K562 (cell line): ENCODE data around the gene KLK15. TPM values are rescaled to one million over a fixed set of nuclear protein-coding genes. Genes with fewer than 3 reads are reported as not detected.
A peak's percentile ranks its signal among the peaks of the same experiment; 100 is the strongest.

Experiments
- CHD1 ChIP-seq: fragments of 200-600 bp; sonication (generic); IDR thresholded peaks from one replicate; pipeline ENCODE4 v1.6.1; 2012; ENCODE audit warnings: mild to moderate bottlenecking, moderate library complexity, low read length, inconsistent platforms
- EZH2 ChIP-seq: IDR thresholded peaks from 2 replicates; pipeline ENCODE4 v1.6.1; 2012; ENCODE audit warnings: low read depth, mild to moderate bottlenecking, inconsistent platforms, low read length, borderline replicate concordance
- IRF2 ChIP-seq: sonication (generic); formaldehyde crosslinking; IDR thresholded peaks from 2 replicates; pipeline ENCODE4 v1.8.1; 2022; ENCODE audit warnings: mild to moderate bottlenecking, missing genetic modification reagents
- KHSRP ChIP-seq: fragments of 450-650 bp; IDR thresholded peaks from 2 replicates; pipeline ENCODE4 v1.6.1; 2017
- KLF16 ChIP-seq: IDR thresholded peaks from 2 replicates; pipeline ENCODE4 v1.6.1; 2016; ENCODE audit warnings: antibody characterized with exemption
- MAZ ChIP-seq, 2 experiments: fragments of 450-650 bp in 1 of 2; sonication (generic) in 1 of 2; formaldehyde crosslinking; IDR thresholded peaks in 1 of 2; conservative IDR thresholded peaks in 1 of 2; 2 replicates each; pipeline versions ENCODE4 v1.4.0 to v1.5.0; 2020; ENCODE audit warnings: mild to moderate bottlenecking in 1 of 2, missing genetic modification reagents in 1 of 2
- NCOA2 ChIP-seq, 2 experiments: fragments of 450-650 bp; IDR thresholded peaks; 2 replicates each; pipeline ENCODE4 v1.6.1; 2018; ENCODE audit warnings: mild to moderate bottlenecking in 2 of 2, moderate library complexity in 1 of 2; ENCODE audit not compliant: partially characterized antibody in 2 of 2
- PML ChIP-seq: IDR thresholded peaks from 2 replicates; pipeline ENCODE4 v1.6.1; 2012; ENCODE audit warnings: low read length, inconsistent platforms
- RBM22 ChIP-seq: fragments of 200-400 bp; formaldehyde crosslinking; IDR thresholded peaks from 2 replicates; pipeline ENCODE4 v1.6.1; 2018; ENCODE audit warnings: low read length, low read depth; ENCODE audit not compliant: poor library complexity, severe bottlenecking
- SIN3B ChIP-seq: fragments of 450-650 bp; IDR thresholded peaks from 2 replicates; pipeline ENCODE4 v1.6.1; 2017; ENCODE audit warnings: low read depth, mild to moderate bottlenecking, moderate library complexity
- SRF ChIP-seq, 2 experiments: fragments of 250-450, 450-650 bp in 1 of 2; sonication (Bioruptor Pico) in 1 of 2; sonication (generic) in 1 of 2; formaldehyde crosslinking; IDR thresholded peaks; 2 replicates each; pipeline versions ENCODE4 v1.5.0 to v1.5.1; 2020 to 2022; ENCODE audit warnings: mild to moderate bottlenecking in 1 of 2, missing genetic modification reagents in 1 of 2
- ZC3H4 ChIP-seq: sonication (generic); formaldehyde crosslinking; IDR thresholded peaks from 2 replicates; pipeline ENCODE4 v1.9.0; 2021; ENCODE audit warnings: missing genetic modification reagents, borderline replicate concordance
- ZNF507 ChIP-seq: conservative IDR thresholded peaks from 2 replicates; pipeline ENCODE4 v1.6.1; 2017; ENCODE audit warnings: missing genetic modification characterization, missing compliant biosample characterization
- polyA plus RNA-seq, 8 experiments: library from polyadenylated mRNA; depleted of rRNA in 4 of 8; stranded (reverse) in 5 of 8; unstranded in 3 of 8; fragments of >200 nt; fragmentation: Nextera tagmentation in 2 of 8; fragmentation: Illumina TruSeq in 1 of 8; extraction: Ambion mirVana in 2 of 8; extraction: Trizol in 1 of 8; gene quantifications; 2 replicates each; pipeline versions ENCODE4 v1.2.1 to v1.2.3, GENCODE V29; 2011 to 2014; ENCODE audit warnings: inconsistent platforms in 1 of 8, missing spikeins in 1 of 8
- total RNA-seq, 7 experiments: library from RNA; depleted of rRNA in 6 of 7; stranded (reverse); fragments of >200 nt in 6 of 7; fragmentation: Illumina TruSeq in 2 of 7; extraction: Trizol in 2 of 7; gene quantifications; 2 replicates each; pipeline versions ENCODE4 v1.2.1 to v1.2.3, GENCODE V29; 2011 to 2021; ENCODE audit warnings: low replicate concordance in 1 of 7
- TF ChIP-seq, protein P1 (sequence below): fragments of 200-800 bp; sonication (Bioruptor generic); IDR thresholded peaks from 2 replicates; pipeline ENCODE4 v1.6.1; 2017; ENCODE audit warnings: missing genetic modification characterization, missing compliant biosample characterization
- TF ChIP-seq, protein P2 (sequence below): fragments of 200-800 bp; sonication (Bioruptor generic); IDR thresholded peaks from 2 replicates; pipeline ENCODE4 v1.6.1; 2017; ENCODE audit warnings: missing genetic modification characterization, missing compliant biosample characterization
- TF ChIP-seq, protein P3 (sequence below): fragments of 250-450 bp; sonication (Bioruptor Pico); IDR thresholded peaks from 2 replicates; pipeline ENCODE4 v1.8.0; 2021; ENCODE audit warnings: moderate library complexity, mild to moderate bottlenecking, inconsistent platforms
- TF ChIP-seq, protein P4 (sequence below), 2 experiments: IDR thresholded peaks; 2 replicates each; pipeline ENCODE4 v1.6.1; 2011; ENCODE audit warnings: borderline replicate concordance in 1 of 2, control low read depth in 1 of 2, low read depth in 1 of 2, low read length in 1 of 2, mild to moderate bottlenecking in 1 of 2, mixed read lengths in 1 of 2, moderate library complexity in 1 of 2; ENCODE audit not compliant: insufficient read depth in 1 of 2, insufficient read length in 1 of 2, poor library complexity in 1 of 2, severe bottlenecking in 1 of 2; ENCODE audit errors: extremely low read depth in 1 of 2
- TF ChIP-seq, protein P5 (sequence below): fragments of 450-650 bp; IDR thresholded peaks from 2 replicates; pipeline ENCODE4 v1.6.1; 2017; ENCODE audit warnings: mild to moderate bottlenecking, moderate library complexity
- TF ChIP-seq, protein P6 (sequence below): sonication (generic); formaldehyde crosslinking; IDR thresholded peaks from 2 replicates; pipeline ENCODE4 v1.4.0; 2020; ENCODE audit warnings: mild to moderate bottlenecking, missing genetic modification reagents

KLK15 gene
- total and polyA plus RNA-seq, 9 of the 15 experiments (the other 6 are each of a cell fraction or from before 2014, with no cell fraction given) = not detected

DNA sequence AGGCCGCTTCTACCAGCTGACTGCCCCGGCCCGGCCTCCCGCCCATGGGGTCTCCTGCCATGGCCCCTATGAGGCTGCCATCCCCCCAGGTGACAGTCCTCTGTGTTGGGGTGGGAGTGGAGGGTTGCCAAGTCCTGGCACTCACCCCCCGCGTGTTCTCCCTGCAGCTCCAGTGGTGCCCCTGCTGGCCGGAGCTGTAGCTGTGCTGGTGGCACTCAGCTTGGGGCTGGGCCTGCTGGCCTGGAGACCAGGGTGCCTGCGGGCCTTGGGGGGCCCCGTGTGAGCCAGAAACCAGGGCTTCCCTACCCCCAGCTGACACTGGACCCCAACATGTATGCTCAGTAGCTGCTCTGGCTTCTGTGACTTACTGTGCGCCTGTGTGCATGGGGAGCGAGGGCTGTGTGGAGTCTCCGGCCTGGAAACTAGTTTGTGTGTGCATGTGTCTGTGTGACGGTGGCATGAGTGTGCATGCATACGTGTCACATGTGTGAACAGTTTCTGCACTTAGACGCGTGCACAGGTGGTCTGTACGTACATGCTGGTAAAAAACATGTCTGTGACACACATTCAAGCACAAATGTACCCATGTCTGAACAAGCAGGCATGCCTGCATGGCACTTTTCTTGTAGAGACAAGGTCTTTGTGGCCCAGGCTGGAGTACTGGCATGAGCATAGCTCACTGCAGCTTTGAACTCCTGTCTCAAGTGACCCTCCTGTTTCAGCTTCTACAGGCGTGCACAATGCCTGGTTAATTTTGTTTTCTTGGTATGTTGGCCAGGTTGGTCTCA is 38.3 kb downstream of the KLK15 start (continued):
- TF ChIP-seq, protein P1, sequence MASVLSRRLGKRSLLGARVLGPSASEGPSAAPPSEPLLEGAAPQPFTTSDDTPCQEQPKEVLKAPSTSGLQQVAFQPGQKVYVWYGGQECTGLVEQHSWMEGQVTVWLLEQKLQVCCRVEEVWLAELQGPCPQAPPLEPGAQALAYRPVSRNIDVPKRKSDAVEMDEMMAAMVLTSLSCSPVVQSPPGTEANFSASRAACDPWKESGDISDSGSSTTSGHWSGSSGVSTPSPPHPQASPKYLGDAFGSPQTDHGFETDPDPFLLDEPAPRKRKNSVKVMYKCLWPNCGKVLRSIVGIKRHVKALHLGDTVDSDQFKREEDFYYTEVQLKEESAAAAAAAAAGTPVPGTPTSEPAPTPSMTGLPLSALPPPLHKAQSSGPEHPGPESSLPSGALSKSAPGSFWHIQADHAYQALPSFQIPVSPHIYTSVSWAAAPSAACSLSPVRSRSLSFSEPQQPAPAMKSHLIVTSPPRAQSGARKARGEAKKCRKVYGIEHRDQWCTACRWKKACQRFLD (CRISPR knock-in tag) = no peak
- TF ChIP-seq, protein P2, sequence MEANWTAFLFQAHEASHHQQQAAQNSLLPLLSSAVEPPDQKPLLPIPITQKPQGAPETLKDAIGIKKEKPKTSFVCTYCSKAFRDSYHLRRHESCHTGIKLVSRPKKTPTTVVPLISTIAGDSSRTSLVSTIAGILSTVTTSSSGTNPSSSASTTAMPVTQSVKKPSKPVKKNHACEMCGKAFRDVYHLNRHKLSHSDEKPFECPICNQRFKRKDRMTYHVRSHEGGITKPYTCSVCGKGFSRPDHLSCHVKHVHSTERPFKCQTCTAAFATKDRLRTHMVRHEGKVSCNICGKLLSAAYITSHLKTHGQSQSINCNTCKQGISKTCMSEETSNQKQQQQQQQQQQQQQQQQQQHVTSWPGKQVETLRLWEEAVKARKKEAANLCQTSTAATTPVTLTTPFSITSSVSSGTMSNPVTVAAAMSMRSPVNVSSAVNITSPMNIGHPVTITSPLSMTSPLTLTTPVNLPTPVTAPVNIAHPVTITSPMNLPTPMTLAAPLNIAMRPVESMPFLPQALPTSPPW (CRISPR knock-in tag) = peak; percentile 42; the same call in 1 of the 2 replicates
- 0 out of 2 replicates have a peak, but pooled peaks have one; percentile 66 for TF ChIP-seq ZC3H4 (CRISPR knock-in tag)
- TF ChIP-seq KLF16 = no peak
- TF ChIP-seq PML = peak; percentile 44
- TF ChIP-seq ZNF507 (tag) = no peak
- TF ChIP-seq MAZ (CRISPR knock-in tag; conservative IDR thresholded peaks at IDR 0.05 in 1 of 2, IDR thresholded peaks at IDR 0.05 in 1 of 2) = no peak; a peak in 1 of 4 replicates
- TF ChIP-seq EZH2 = no peak
- peak; percentile 96 for TF ChIP-seq RBM22
- TF ChIP-seq SRF (CRISPR knock-in tag; IDR thresholded peaks at IDR 0.05) = no peak
- TF ChIP-seq SIN3B = no peak
- no peak for TF ChIP-seq NCOA2 (IDR thresholded peaks at IDR 0.05; ENCODE audit: partially characterized antibody in 2 of 2)
- TF ChIP-seq, protein P3, sequence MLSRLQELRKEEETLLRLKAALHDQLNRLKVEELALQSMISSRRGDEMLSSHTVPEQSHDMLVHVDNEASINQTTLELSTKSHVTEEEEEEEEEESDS (CRISPR knock-in tag) = no peak
- TF ChIP-seq KHSRP = no peak
- TF ChIP-seq IRF2 = no peak
- no peak for TF ChIP-seq CHD1
- TF ChIP-seq, protein P4, sequence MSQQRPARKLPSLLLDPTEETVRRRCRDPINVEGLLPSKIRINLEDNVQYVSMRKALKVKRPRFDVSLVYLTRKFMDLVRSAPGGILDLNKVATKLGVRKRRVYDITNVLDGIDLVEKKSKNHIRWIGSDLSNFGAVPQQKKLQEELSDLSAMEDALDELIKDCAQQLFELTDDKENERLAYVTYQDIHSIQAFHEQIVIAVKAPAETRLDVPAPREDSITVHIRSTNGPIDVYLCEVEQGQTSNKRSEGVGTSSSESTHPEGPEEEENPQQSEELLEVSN (IDR thresholded peaks at IDR 0.05; ENCODE audit: borderline replicate concordance in 1 of 2, extremely low read depth in 1 of 2, insufficient read depth in 1 of 2, insufficient read length in 1 of 2, low read depth in 1 of 2, low read length in 1 of 2, poor library complexity in 1 of 2, severe bottlenecking in 1 of 2) = no peak
- TF ChIP-seq, protein P5, sequence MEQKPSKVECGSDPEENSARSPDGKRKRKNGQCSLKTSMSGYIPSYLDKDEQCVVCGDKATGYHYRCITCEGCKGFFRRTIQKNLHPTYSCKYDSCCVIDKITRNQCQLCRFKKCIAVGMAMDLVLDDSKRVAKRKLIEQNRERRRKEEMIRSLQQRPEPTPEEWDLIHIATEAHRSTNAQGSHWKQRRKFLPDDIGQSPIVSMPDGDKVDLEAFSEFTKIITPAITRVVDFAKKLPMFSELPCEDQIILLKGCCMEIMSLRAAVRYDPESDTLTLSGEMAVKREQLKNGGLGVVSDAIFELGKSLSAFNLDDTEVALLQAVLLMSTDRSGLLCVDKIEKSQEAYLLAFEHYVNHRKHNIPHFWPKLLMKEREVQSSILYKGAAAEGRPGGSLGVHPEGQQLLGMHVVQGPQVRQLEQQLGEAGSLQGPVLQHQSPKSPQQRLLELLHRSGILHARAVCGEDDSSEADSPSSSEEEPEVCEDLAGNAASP = no peak
- TF ChIP-seq, protein P6, sequence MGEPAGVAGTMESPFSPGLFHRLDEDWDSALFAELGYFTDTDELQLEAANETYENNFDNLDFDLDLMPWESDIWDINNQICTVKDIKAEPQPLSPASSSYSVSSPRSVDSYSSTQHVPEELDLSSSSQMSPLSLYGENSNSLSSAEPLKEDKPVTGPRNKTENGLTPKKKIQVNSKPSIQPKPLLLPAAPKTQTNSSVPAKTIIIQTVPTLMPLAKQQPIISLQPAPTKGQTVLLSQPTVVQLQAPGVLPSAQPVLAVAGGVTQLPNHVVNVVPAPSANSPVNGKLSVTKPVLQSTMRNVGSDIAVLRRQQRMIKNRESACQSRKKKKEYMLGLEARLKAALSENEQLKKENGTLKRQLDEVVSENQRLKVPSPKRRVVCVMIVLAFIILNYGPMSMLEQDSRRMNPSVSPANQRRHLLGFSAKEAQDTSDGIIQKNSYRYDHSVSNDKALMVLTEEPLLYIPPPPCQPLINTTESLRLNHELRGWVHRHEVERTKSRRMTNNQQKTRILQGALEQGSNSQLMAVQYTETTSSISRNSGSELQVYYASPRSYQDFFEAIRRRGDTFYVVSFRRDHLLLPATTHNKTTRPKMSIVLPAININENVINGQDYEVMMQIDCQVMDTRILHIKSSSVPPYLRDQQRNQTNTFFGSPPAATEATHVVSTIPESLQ (CRISPR knock-in tag) = 0 out of 2 replicates have a peak, but pooled peaks have one; percentile 47
